ENCODE results near the gene CYP4F22.
"Not testable (repeated sequence)": the region's sequence is repeated elsewhere in the genome, so short reads cannot be mapped to it uniquely, and the experiment has no call there.

DNA sequence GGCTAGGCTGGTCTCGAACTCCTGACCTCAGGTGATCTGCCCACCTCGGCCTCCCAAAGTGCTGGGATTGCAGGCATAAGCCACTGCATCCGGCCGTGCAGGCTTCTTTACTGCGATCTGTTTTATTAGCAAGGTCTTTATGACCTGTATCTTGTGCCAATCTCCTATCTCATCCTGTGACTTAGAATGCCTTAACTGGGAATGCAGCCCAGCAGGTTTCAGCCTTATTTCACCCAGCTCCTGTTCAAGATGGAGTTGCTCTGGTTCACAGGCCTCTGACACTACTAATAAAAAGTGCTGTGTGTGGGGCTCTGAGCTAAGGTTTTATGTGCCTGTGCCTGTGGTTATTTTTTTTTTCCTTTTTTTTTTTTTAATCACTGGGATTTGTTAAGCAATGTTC is 22.6 kb upstream of the CYP4F22 start:
- TF ChIP-seq, protein P1, sequence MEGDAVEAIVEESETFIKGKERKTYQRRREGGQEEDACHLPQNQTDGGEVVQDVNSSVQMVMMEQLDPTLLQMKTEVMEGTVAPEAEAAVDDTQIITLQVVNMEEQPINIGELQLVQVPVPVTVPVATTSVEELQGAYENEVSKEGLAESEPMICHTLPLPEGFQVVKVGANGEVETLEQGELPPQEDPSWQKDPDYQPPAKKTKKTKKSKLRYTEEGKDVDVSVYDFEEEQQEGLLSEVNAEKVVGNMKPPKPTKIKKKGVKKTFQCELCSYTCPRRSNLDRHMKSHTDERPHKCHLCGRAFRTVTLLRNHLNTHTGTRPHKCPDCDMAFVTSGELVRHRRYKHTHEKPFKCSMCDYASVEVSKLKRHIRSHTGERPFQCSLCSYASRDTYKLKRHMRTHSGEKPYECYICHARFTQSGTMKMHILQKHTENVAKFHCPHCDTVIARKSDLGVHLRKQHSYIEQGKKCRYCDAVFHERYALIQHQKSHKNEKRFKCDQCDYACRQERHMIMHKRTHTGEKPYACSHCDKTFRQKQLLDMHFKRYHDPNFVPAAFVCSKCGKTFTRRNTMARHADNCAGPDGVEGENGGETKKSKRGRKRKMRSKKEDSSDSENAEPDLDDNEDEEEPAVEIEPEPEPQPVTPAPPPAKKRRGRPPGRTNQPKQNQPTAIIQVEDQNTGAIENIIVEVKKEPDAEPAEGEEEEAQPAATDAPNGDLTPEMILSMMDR (IDR thresholded peaks at IDR 0.05), result not testable (repeated sequence)
- not testable (repeated sequence) for TF ChIP-seq POLR2A (IDR thresholded peaks at IDR 0.05)

Data from body of pancreas (tissue), 4 donors.